IPS-NIHi7 (cell line): ENCODE data around the gene COL19A1.

Experiments
- DNase-seq: peaks from one replicate; pipeline ENCODE4 v3.0.0; 2012; ENCODE audit warnings: mixed read lengths; ENCODE audit errors: extremely low spot score

The COL19A1 gene

DNA sequence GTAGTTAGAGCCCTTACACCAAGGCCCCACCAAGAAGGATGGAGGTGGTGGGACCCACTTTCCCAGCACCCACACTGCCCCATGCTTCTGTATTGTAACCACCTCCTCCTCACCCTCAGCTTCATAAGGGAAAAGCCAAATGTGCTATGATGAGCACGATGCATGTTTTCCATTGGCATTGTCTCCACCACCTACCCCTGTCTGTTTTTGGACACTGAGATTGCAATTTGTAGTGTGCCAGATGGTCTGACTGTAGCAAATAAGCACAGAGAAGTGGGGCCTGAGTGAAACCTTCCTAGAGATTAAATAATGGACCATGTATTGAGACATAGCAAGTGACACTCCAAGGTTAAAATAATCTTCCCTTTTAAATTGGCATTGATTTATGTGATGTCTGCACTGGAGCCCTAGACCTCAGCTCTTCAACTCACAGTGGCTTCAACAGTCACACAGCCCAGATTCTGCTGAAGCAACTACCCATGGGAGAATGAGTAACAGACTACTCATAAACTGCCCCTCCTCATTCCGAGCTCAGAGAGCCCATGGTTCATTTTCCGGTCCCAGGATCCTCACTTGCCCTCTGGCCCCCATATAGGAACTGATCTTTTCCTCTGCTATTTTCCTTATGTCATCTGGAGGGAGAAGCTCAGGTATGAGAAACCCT is 258.7 kb downstream of the COL19A1 start:
- no peak for DNase-seq

GRCh38 chr6:70125602-70126001 is 259.2 kb downstream of the COL19A1 start:
- no peak for DNase-seq

DNA sequence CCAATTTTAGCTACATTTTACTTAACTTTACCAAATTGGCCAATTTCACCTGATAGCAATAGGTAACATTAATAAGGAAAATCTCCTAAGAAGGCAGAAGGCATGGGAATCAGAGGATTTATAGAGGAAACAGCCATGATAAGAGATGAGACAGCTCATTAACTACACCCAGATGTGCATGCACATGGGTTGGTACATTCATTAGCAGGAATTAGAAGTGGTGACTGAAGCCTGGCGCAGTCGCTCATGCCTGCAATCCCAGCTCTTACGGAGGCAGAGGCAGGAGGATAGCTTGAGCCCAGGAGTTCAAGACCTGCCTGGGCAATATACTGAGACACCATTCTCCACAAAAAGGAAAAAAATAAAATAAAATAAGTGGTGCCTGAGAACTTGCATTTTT is 263.0 kb downstream of the COL19A1 start:
- DNase-seq, result no peak

DNA sequence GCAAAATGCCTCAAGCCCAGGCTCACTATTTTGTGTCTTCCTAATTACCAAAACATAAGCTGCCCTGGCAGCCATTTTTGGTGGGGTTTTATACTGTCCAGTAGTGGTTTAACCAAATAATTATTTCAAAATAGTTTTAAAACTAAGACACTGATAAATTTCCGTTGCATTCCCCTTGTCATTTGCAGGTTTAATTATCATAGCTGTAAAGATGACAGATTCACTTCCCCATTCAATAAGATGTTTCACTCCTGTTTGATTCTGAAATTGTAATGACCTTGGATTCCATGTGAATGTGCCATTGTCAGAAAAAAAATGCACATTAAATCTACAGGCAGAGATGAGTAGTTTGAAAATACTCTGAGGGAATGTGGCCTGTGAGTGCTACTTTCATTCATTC is 264.5 kb downstream of the COL19A1 start:
- no peak for DNase-seq

- no peak for DNase-seq
Measured at GRCh38 chr6:70131528-70131927, 265.2 kb downstream of the COL19A1 start.

DNA sequence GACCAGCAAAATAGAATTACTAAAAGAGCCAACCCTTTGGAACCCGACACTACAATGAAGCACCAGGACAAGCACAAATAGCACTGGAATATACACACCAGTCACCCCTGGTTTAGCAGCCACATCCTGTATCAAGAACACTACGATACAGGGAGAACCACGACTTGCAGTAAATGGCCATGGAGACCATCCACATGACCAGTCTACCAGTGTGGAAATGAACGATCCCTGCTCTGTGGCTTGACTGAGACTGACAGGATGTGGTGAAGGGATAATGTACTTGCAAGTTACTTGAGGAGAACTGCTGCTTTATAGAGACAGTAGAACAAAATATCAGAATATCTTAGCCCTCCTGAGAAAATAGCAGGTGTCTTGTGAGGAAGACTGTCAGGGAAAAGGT is 266.9 kb downstream of the COL19A1 start:
- no peak for DNase-seq

GRCh38 chr6:70134542-70134941 is 268.2 kb downstream of the COL19A1 start:
- DNase-seq, result no peak

DNA sequence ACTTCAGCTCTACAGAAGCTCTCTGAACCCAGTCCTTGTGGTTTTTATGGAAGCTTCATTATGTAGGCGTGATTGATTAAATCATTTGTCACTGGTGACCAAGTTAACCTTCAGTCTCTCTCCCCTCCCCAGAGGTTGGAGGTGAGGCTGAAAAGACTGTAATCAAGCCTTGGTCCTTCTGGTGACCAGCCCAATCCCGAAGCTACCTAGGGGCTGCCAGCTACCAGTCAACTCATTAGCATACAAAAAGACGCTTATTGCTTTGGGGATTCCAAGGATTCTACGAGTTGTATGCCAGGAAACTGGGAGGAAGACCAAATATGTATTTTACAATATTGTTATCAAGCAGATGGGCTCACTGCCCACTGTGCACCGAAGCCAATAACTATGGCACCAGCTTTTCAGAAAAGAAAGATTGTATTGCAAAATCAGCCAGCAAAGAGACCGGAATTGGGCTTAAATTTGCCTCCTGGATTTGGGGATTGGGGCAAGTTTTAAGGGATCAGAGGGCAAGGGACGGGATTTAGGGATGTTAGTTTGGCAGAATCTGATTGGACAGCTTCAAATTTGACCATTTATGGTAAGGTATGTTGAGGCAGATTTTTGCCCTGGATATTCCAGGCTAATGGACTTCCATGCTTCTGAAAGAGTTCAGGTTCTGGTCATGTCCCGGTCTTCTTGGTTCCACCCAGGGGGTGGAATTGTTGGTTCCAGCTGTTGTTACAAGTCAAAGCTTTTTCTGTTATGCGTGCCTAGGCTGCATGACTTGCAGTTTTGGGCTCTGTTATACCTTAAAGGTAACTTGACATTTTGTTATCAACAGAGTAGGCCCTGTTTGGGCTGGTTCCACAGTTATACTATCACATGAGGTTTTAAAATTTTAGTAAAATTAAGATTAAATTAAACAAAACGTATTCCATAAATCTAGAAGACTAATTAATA is 269.1 kb downstream of the COL19A1 start:
- no peak for DNase-seq

DNA sequence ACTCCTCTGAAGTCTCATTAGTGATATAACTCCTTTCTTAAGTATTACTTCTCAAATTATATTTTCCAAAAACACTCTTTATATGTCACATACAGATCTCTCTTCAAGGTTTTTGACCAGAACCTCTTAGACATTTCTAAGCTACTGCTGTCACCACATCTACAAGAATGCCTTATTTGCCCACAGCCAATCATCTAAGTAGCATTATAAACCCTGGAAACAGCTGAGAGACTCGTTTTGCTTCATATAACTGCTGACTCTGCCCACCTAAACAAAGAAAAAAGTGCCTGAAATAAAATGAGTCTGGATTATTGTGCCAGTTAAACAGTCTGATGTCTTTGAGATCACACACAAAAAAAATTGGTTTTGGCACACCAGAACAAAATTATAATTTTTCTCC is 270.6 kb downstream of the COL19A1 start:
- DNase-seq, result no peak

GRCh38 chr6:70140496-70140895 is 274.1 kb downstream of the COL19A1 start:
- no peak for DNase-seq

GRCh38 chr6:70142034-70142433 is 275.7 kb downstream of the COL19A1 start:
- no peak for DNase-seq

GRCh38 chr6:70145178-70145577 is 278.8 kb downstream of the COL19A1 start:
- no peak for DNase-seq

GRCh38 chr6:70149209-70149788 is 282.9 kb downstream of the COL19A1 start:
- no peak for DNase-seq

GRCh38 chr6:70150521-70150920 is 284.2 kb downstream of the COL19A1 start:
- DNase-seq, result no peak

- no peak for DNase-seq
Measured at GRCh38 chr6:70151616-70152015, 285.3 kb downstream of the COL19A1 start.

GRCh38 chr6:70152786-70153185 is 286.4 kb downstream of the COL19A1 start:
- DNase-seq, result no peak

- no peak for DNase-seq
Measured at GRCh38 chr6:70157086-70157485, 290.7 kb downstream of the COL19A1 start.

GRCh38 chr6:70160276-70160675 is 293.9 kb downstream of the COL19A1 start:
- DNase-seq, result no peak

DNA sequence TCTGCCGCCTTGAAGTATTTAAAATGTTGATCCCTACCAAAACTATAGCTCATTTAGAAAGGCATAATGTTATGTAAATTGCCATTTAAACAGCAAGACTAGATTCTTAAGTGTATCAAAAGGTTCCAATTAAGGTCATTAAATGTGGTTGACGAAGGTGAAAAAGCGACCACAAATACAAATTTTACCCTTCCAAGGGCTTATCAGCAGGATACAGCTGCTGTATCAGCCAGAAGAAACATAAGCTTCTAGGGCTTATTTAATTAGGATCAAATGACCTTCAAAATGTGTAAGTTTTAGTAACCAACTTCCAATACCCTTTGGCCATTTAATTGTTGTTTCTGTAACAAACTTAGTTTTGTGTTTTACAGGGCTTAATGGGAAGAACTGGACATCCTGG is 296.6 kb downstream of the COL19A1 start:
- no peak for DNase-seq

GRCh38 chr6:70163795-70164194 is 297.4 kb downstream of the COL19A1 start:
- DNase-seq, result no peak

- DNase-seq, result no peak
Measured at GRCh38 chr6:70164556-70164955, 298.2 kb downstream of the COL19A1 start.

DNA sequence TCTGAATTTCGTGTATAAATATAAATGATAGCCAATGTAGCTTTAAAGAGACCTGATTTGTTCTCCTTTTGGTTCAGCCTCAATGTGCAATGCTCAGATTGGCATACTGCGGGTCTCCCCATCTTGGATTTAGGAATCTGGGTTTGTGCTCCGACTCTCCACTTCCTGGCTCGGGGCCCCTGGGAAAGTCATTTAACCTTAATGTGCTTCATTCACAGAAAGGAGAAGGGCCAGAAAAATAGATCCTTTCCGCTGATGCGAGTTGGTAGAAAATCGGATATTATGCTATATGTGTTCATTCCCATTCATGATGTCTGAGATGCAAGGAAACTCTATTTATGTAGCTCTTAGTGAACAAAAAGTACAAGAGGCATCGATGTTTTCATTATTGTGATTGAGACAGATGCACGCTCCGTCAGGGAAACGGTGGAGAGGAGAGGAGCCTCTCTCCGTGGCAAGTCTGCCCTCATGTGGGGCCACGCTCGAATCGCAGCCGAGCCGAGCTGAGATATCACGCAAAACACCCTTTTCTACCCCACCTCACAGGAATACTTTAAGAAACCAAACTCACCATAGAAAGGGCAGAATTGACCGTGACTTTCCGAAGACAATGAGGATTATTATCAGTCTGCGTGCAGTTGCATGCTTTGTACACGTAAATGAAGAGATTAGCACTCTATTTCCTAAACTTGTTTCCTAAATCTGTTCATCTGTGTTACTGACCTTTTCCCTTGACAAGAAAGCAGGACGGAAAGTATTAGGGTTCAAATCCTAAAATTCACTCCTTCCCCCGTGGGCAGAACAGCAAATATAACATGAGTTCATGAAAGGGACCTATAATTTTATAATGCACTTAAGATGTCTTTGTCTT is 300.0 kb downstream of the COL19A1 start:
- DNase-seq, result peak; percentile 74
